HG03378 (cell line): ENCODE results near the gene COMMD7.

Experiments
- ATAC-seq: cut with Tn5 transposase; IDR thresholded peaks from one replicate; pipeline ENCODE4 v1.9.1; 2021; ENCODE audit warnings: mild to moderate bottlenecking, moderate library complexity; ENCODE audit not compliant: unreplicated experiment

The COMMD7 gene

DNA sequence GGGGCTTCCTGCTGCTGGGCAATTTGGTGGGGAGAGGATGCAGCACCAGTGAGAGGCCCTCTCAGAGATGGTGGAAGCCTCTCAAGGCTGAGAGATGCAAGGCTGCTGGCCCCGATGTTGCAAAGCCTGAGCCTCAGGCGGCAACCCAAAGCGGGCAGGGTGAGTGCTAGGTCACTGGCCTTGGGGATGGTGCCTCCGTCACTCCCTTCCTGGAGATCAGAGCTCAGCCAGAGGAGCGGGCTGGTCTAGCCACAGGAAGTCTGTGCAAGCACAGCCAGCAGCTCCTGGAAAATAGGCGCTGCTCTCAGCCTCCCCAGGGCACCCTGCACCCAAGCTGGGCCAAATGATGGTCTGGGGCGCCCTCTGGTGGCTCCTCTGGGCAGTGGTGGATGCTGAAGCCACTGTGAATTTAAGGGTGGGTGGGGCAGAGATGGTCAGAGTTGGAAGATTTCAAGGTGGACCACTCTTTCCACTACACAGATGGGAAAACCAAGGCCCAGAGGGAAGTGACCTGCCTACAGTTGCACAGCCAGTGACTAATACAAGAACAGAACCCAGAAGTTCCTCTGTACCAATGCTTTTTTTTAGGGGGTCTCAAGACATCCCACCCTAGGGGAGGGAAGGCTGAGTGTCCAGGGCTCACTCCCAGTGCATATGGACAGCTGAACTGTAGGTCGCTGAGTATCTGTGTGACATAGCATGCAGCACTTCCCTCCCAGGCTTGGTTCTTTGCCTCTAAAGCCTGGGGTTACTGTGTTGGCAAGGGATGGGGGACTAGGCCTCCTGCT, 90.3 kb downstream of the COMMD7 start:
- no peak for ATAC-seq
